Colonic mucosa (tissue), 4 donors: ENCODE results near the gene DYSF. TPM values are rescaled to one million over a fixed set of nuclear protein-coding genes. Genes with fewer than 3 reads are reported as not detected.

ENCODE experiments used
- DNase-seq: peaks from one replicate; pipeline ENCODE4 v3.0.0-alpha.2; 2020
- H3K27ac ChIP-seq: fragments of 200-600 bp; one replicate; pipeline ENCODE4 v1.8.0; 2021
- H3K27me3 ChIP-seq: fragments of 200-600 bp; one replicate; pipeline ENCODE4 v1.8.0; 2021
- H3K36me3 ChIP-seq: fragments of 200-600 bp; one replicate; pipeline ENCODE4 v1.8.0; 2021
- H3K4me1 ChIP-seq: fragments of 200-600 bp; one replicate; pipeline ENCODE4 v1.8.0; 2021; ENCODE audit warnings: mild to moderate bottlenecking
- H3K4me3 ChIP-seq: fragments of 200-600 bp; one replicate; pipeline ENCODE4 v1.8.0; 2021
- H3K9ac ChIP-seq, 2 donors: one replicate each; pipeline ENCODE4 v1.7.0; 2013; ENCODE audit warnings: control low read depth in 2 of 2, low read depth in 2 of 2, low read length in 2 of 2
- H3K9me3 ChIP-seq: fragments of 200-600 bp; one replicate; pipeline ENCODE4 v1.8.0; 2021
- intact Hi-C: fragments of 100-400 bp; cut with DNase I; formaldehyde crosslinking; loops from one replicate; pipeline ENCODE4 v1.14.1; 2022
- total RNA-seq, 2 donors: library from RNA; stranded (reverse); fragmentation: NEBNext Ultra II Directional in 1 of 2; extraction: Animal tissue kit (Norgen Biotek cat#: 25700) in 1 of 2; gene quantifications; one replicate each; pipeline ENCODE4 v1.2.1, GENCODE V29; 2021
- TF ChIP-seq, protein P1 (sequence below): fragments of 200-600 bp; IDR thresholded peaks from one replicate; pipeline ENCODE4 v1.8.0; 2022; ENCODE audit warnings: antibody characterized with exemption, mild to moderate bottlenecking
- donor health status: healthy.
- donor health status: DM: no; HTN: no; CAD: no.
- donor health status: DM: no; HTN: no; CAD: no.

DYSF gene
- total RNA-seq, 2 donors from 2014 or later = 2.4 to 7.5 TPM

DNA sequence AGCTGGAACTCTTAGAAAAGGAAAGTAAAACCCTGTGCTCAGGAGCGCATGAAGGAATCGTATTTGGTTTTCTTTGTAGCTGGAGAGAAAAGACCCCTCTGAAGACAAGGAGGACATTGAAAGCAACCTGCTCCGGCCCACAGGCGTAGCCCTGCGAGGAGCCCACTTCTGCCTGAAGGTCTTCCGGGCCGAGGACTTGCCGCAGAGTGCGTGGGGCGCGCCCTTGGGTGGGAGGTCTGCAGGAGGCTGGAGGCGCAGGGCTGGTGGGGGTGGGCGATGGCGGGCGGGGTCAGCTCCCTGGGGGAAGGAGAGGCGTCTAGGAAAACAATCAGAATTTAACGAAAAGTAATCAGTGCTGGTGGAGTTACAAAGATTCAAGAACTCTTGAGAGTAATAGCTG is 72.8 kb downstream of the DYSF start:
- DNase-seq = no peak
- TF ChIP-seq, protein P1, sequence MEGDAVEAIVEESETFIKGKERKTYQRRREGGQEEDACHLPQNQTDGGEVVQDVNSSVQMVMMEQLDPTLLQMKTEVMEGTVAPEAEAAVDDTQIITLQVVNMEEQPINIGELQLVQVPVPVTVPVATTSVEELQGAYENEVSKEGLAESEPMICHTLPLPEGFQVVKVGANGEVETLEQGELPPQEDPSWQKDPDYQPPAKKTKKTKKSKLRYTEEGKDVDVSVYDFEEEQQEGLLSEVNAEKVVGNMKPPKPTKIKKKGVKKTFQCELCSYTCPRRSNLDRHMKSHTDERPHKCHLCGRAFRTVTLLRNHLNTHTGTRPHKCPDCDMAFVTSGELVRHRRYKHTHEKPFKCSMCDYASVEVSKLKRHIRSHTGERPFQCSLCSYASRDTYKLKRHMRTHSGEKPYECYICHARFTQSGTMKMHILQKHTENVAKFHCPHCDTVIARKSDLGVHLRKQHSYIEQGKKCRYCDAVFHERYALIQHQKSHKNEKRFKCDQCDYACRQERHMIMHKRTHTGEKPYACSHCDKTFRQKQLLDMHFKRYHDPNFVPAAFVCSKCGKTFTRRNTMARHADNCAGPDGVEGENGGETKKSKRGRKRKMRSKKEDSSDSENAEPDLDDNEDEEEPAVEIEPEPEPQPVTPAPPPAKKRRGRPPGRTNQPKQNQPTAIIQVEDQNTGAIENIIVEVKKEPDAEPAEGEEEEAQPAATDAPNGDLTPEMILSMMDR = no peak

DNA sequence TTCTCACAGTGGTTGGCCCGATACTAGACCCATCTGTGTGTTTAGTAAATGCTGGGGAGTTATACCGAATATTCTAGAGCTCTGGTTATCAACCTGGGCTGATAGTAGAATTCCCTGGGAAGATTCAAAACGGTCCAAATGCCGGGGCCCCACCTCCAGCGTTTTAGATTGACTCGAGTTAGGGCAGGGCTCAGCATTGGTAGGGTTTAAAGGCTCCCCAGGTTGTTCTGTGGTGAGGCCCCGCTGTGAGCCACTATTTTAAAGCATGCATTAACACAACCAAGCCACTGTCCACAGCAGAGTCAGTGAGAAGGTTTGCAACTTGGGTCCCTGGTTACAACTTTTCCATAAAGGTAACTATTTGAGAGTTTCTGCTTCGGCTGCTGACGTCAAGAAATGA is 73.6 kb downstream of the DYSF start:
- H3K27ac ChIP-seq = no peak overlapping the region
- no peaks in the 10 kb centered on the region for H3K27me3 ChIP-seq
- no peak overlapping the region for H3K9ac ChIP-seq
- no peaks in the 10 kb centered on the region for H3K36me3 ChIP-seq
- intact Hi-C loops = no loop called here
- no peak overlapping the region for H3K4me3 ChIP-seq
- DNase-seq = no peak
- TF ChIP-seq, protein P1 = no peak
- no peaks in the 10 kb centered on the region for H3K4me1 ChIP-seq
- no peaks in the 10 kb centered on the region for H3K9me3 ChIP-seq

More for the DNA sequence above, 72.8 kb downstream of the DYSF start:
- Histone ChIP-seq H3K27ac (no peak overlapping the region), H3K9ac (no peak overlapping the region), H3K36me3 (no peaks in the 10 kb centered on the region), H3K9me3 (no peaks in the 10 kb centered on the region), H3K27me3 (no peaks in the 10 kb centered on the region), H3K4me1 (no peaks in the 10 kb centered on the region), H3K4me3 (no peak overlapping the region)
- intact Hi-C loops = no loop called here

DNA sequence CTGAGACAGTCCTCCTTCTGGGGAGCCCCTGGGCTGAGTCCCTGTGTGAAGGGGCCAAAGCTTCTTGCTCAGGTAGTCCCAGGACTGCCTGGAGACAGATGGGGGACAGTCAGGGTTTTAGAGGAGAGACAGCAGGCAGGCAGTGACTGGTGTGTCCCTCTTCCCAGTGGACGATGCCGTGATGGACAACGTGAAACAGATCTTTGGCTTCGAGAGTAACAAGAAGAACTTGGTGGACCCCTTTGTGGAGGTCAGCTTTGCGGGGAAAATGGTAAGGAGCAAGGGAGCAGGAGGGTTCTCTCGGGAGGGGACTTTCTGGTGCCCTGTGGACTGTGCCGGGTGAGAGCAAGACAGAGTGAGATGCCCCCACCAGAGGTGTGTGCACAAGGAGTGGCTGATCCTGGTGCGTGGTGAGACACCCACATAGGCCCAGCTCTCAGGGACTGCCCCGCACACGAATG is 74.8 kb downstream of the DYSF start:
- H3K4me3 ChIP-seq = no peak overlapping the region
- no peaks in the 10 kb centered on the region for H3K9me3 ChIP-seq
- no peaks in the 10 kb centered on the region for H3K36me3 ChIP-seq
- DNase-seq = no peak
- H3K27me3 ChIP-seq = no peaks in the 10 kb centered on the region
- H3K27ac ChIP-seq = no peak overlapping the region
- no peaks in the 10 kb centered on the region for H3K4me1 ChIP-seq
- TF ChIP-seq, protein P1 = no peak
- intact Hi-C loops = no loop called here
- no peak overlapping the region for H3K9ac ChIP-seq

DNA sequence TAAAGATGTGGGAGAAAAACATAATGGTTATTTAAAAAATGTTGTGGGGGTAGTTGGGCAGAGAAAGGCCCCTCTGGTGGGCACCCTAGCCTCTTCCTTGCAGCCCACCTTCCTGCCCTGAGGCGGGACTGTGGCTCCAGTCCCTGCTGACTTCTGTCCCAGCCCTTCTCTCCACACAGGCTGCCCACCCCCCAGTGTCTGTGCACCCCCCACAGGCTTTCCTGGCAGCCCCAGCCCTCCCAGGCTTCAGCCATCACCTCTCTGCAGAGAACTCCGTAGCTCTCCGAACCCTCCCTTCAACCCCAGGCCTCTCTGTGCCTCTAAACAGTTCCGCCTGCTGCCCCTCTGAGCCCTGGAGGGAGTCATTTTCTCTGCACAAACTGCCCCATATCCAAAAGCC is 75.4 kb downstream of the DYSF start:
- Histone ChIP-seq H3K9me3 (no peaks in the 10 kb centered on the region), H3K27me3 (no peaks in the 10 kb centered on the region), H3K4me1 (no peaks in the 10 kb centered on the region), H3K9ac (no peak overlapping the region), H3K36me3 (no peaks in the 10 kb centered on the region), H3K27ac (no peak overlapping the region), H3K4me3 (no peak overlapping the region)
- intact Hi-C loops = no loop called here
- no peak for DNase-seq
- TF ChIP-seq, protein P1 = no peak

DNA sequence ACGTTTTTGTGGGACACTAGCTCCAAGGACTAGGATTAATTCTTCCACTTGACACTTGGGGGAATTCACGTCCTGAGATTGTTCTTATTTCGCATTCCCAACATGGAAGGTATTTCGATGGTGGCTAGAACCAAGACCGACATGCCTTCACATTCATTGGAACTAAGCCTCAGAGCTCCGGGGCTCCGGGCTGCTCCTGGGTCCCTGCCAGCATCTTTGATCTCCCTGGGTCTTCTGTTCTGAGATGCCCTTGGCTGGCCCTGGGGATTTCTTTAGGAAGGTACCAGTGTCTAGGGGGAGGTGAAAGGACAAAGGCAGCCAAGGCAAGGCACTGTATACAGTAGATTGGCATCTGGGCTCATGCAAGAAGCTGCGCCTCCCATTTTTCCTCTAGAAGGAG is 76.8 kb downstream of the DYSF start:
- Histone ChIP-seq H3K27me3 (no peaks in the 10 kb centered on the region), H3K9me3 (no peaks in the 10 kb centered on the region)

More for the DNA sequence above, 76.8 kb downstream of the DYSF start:
- no peaks in the 10 kb centered on the region for H3K36me3 ChIP-seq
- no peak overlapping the region for H3K9ac ChIP-seq
- DNase-seq = no peak
- H3K4me1 ChIP-seq = no peaks in the 10 kb centered on the region
- TF ChIP-seq, protein P1 = no peak
- intact Hi-C loops = no loop called here
- no peak overlapping the region for H3K4me3 ChIP-seq
- no peak overlapping the region for H3K27ac ChIP-seq
